Raji (cell line): ENCODE data around the gene PTCRA.

Experiments used
- POLR2A ChIP-seq: IDR thresholded peaks from 2 replicates; pipeline ENCODE4 v1.6.1; 2011; ENCODE audit warnings: low read depth, low read length, control low read depth; ENCODE audit not compliant: insufficient read depth

PTCRA gene

DNA sequence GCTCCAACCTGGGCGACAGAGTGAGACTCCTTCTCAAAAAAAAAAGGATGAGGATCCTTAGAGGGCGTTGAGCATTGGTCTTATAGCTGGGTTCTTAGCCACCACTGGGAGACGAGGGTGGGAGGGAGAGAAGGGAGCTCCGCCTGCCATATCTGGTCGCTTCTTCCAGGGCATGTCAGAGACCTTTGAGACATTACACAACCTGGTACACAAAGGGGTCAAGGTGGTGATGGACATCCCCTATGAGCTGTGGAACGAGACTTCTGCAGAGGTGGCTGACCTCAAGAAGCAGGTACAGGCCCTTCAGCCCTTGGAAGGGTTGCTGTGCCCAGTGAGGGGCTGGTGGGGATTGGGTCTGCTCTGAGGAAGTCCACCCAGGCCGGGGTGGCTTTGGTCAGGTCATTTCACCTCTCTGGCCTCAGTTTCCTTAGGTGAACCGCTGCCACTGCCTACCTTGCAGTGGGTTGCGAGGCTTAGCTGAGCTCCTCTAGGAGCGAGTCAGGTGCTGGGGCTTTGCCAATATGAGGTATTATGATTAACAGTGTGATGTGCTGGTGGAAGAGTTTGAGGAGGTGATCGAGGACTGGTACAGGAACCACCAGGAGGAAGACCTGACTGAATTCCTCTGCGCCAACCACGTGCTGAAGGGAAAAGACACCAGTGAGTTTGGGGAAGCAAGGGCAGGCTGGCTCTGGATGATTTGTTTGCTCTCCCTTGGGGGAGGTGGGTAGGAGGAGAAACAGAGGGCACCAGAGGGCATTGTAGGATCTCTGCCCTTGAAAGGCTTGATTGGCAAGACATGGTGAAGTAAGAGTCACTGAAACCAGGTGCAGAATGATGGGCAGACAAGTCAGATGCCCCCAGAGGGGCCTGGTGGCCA is 21.9 kb downstream of the PTCRA start:
- no peak for TF ChIP-seq POLR2A

DNA sequence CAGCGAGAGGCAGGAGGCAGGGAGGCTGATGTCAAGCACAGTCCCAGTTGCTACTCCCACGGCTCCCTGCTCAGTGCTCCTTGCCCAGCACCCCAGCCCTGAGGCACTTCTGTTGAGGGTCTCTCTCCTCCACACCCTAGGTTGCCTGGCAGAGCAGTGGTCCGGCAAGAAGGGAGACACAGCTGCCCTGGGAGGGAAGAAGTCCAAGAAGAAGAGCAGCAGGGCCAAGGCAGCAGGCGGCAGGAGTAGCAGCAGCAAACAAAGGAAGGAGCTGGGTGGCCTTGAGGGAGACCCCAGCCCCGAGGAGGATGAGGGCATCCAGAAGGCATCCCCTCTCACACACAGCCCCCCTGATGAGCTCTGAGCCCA is 22.6 kb downstream of the PTCRA start:
- TF ChIP-seq POLR2A: no peak

DNA sequence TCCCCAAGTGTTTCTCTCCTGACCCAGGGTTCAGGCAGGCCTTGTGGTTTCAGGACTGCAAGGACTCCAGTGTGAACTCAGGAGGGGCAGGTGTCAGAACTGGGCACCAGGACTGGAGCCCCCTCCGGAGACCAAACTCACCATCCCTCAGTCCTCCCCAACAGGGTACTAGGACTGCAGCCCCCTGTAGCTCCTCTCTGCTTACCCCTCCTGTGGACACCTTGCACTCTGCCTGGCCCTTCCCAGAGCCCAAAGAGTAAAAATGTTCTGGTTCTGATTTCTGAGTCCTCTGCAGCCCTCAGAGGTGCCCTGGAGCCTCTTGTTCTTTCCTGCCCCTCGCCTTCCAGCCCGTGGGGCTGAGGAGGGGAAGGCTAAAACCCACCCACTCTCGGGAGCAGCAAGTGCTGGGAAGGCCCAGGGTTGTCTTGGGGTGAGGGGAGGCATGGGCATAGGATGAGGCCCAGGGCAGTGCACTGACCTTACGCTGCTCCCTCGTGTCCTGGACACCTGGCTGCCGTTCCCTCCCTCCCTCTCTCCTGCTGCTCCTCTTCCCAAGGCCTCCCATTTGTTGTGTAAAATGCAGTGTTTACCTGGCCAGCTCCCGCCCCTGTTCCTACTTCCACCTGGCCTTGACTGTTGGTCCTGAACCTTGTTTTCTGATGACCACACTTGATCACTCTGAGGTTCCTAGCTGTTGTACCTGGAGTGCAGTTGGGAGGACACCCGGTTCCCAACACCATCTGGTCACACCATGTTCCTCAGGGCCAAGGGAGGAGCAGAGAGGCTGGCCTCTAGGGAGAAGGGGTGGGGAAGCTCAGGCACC is 23.3 kb downstream of the PTCRA start:
- TF ChIP-seq POLR2A: no peak

DNA sequence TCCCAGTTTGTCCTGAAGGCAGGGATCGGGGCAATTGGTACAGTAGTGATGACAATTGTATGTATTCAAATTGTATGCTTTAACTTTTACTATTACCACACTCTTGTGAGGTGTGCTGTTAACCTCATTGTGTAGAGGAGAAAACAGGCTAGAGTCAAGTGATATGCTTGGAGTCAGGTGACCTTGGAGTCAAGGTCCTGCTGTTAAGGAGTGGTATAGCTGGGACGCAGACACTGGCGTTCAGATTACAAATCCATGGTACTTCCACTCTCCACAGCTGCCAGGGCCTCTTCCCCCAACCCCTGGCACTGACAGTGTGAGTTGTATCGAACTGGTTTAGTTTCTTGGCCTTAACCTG is 23.9 kb downstream of the PTCRA start:
- no peak for TF ChIP-seq POLR2A

DNA sequence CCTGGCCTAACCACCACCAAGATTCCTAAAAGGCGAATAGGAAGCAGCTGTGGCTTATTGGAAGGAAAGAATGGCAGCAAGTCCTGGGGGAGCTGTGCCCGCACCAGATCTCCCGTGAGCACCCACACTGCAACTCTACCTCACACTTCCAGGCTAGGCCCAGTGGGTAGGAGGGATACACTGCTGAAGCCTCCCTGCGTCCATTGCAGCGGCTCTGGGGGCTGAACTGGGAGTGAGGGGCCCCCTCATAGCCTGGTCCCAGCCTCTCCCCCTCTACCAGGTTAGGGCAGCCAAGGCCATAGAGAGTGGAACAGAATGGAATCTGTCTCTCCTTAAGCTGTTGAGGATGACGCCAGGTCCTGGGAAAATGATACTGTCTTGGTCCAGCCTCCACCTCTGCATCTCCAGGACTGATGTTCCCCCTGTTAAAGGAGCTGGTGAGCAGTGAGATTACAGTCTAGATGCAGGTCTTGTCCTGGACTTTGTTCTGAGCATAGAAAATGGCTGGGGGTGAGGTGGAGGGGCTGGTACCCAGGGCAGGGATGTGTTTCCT is 24.7 kb downstream of the PTCRA start:
- TF ChIP-seq POLR2A: no peak

DNA sequence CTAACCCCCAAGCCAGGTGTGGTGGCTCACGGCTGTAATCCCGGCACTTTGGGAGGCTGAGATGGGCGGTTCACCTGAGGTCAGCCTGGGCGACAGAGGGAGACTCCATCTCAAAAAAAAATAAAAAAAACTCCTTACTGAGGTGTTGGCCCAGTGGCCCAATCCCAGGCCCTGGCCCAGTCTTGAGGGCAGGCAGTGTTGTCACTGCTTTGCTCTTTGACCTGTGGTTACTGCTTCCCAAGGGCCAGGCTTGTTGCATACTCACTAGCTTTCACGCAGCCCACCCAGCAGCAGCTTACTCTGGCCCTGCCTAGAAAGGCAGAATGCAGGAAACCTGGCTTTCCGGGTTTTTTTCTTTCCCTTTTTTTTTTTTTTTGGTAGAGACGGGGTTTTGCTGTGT is 26.6 kb downstream of the PTCRA start:
- TF ChIP-seq POLR2A: no peak

DNA sequence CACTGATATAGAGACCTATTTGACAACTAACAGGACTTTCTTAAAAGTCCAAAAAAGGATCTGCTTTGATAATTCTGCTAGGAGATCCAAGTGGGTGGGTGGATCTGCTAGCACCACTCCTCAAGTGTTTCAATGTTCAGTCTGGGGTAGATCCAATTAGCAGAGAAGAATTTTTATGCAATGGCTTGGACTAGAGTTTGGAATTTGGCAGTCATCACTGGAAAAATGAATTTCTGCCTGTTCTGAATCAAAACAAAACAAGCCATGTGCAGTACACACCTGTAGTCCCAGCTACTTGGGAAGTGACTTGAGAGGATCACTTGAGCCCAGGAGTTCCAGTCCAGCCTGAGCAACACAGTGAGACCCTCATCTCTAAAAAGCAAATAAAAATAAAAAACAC is 32.1 kb downstream of the PTCRA start:
- TF ChIP-seq POLR2A: no peak

DNA sequence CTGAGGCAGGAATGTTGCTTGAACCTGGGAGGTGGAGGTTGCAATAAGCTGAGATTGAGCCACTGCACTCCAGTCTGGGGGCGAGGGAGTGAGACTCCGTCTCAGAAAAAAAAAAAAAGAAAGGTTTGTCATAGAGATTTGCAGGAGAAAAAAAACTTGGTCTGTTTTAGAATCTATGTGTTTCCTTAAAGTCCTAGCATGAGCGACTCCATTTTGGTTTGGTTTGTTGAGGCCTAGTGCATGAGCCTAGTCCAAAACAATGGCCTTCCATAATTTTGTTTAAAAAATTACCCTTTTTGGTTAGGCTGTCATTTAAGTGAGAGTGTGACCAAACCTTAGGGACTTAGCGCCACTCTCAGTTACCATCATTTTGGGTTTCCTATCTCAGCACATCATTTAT is 36.5 kb downstream of the PTCRA start:
- no peak for TF ChIP-seq POLR2A

DNA sequence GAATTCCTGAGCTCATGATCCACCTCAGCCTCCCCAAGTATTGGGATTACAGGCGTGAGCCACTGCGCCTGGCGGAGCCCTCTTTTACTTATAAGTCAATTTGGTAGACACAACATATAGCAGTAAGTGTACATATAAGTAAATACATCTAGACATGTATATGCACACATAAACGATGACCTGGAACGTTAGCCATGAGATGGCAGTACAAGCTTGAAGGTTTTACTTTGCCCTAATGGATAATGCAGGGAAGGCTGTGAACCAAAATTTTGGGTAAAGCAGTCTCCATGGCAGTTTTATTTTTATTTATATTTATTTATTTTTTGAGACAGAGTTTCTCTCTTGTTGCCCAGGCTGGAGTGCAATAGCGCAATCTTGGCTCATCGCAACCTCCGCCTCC is 42.3 kb downstream of the PTCRA start:
- TF ChIP-seq POLR2A: no peak

DNA sequence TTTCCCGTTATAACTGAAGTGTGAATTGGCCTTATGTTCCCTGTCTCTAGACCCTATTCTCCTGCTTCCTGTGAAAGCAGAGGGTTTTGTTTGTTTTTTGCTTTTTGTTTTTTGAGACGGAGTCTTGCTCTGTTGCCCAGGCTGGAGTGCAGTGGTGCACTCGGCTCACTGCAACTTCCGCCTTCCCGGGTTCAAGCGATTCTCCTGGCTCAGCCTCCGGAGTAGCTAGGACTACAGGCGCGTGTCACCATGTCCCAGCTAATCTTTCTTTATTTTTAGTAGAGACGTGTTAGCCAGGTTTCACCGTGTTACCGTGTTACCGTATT is 44.0 kb downstream of the PTCRA start:
- TF ChIP-seq POLR2A: no peak

DNA sequence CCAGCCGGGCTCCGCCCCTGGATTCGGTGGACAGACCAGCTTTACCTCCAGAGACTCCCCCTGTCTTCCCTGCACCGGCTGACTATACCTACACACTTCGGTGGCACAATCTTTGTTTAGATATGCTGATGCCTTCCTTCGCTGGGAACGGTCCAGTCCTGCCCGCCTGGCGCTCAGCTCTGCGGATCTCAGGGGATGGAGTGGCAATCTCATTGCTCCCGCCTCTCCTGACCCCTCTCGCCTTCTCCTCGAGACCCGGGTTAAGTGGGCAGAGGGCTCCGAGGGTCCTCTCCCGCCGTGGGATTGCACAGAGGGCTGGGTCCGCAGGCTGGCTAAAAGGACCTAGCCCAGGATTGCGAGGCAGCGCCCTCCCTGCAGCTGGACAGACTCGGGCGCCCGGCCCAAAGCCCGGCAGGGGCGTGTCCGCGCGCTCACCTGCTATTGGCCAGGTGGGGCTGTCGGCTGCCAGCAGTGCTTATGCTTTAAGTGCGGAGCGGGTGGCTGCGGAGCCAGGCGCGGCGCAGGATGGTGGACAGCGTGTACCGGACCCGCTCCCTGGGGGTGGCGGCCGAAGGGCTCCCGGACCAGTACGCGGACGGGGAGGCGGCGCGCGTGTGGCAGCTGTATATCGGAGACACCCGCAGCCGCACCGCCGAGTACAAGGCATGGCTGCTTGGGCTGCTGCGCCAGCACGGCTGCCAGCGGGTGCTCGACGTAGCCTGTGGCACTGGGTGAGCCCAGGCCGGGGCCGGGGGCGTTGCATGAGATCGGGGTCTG is 44.6 kb downstream of the PTCRA start, which contains the start of gene GNMT:
Gene GNMT (plus strand): TSS at position 512 of the 777 bp plus-strand sequence. CDS start 14 bp downstream, at position 526.
- TF ChIP-seq POLR2A: no peak

DNA sequence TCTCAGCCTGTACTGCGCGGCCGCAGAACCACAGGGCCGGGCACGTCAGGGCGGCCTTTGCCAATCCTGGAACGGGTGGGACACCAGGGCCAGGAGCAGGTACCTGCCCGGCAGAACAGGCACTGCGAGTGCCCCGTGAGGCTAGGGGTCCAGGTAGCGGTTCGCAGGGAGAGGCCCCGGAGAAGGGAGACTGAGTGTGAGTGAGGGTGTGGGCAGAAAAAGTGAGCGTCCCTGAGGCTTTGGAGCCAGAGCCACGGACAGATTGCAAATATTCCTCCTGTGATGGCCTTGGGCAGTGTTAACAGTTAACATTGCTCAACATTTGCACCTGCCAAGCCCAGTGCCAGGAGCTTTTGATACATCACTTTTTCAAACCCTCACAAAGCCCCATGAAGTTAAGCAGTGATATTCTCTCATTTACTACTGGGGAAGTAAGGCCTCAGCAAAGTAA is 45.2 kb downstream of the PTCRA start:
- no peak for TF ChIP-seq POLR2A

DNA sequence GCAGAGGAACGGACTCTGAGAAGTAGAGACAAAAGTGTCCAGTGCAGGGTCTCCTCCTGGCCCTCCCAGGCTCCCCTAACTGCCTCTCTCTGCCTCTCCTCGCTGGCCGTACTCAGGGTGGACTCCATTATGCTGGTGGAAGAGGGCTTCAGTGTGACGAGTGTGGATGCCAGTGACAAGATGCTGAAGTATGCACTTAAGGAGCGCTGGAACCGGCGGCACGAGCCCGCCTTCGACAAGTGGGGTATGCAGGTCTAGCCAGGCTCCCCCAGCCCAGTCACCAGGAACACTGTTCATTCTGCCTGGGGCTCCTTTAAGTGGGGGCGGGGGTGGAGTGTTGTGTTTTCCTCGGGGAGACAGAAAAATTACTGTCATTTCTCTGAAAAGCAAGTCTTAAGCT is 46.2 kb downstream of the PTCRA start:
- TF ChIP-seq POLR2A: no peak

DNA sequence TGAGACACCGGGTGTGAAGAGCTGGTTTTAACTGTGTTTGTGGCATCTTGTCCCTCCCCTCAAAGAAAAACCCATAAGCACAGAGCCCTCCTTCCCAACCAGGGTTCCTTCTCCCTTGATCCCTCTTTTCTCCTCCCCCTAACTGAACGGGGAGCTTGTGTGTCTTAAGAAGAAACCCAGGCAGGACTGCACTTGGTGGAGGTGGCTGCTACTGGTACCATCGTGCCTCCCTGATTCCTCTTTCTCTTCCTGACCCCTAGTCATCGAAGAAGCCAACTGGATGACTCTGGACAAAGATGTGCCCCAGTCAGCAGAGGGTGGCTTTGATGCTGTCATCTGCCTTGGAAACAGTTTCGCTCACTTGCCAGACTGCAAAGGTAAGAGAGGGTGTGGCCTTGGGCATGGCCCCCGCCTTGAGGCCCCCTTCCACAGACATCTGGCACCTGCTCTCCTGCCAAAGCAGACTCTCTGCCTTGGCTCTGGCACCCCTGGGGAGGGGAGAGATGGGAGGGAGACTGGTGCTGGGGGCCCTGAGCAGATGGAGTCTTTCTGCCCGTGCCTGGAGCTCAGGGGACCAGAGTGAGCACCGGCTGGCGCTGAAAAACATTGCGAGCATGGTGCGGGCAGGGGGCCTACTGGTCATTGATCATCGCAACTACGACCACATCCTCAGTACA is 46.8 kb downstream of the PTCRA start:
- TF ChIP-seq POLR2A: no peak
